Tibial artery (tissue), 4 donors: ENCODE measurements around the gene LTBP3.

Source experiments
- DNase-seq, 2 donors: peaks; one replicate each; pipeline ENCODE4 v3.0.0-alpha.2; 2019
- H3K27ac ChIP-seq, 2 donors: fragments of 200-600 bp; sonication (generic) in 1 of 2; 1 replicate in 1 of 2; 2 replicates in 1 of 2; pipeline ENCODE4 v1.5.1; 2018 to 2019; ENCODE audit warnings: mild to moderate bottlenecking in 1 of 2
- H3K27me3 ChIP-seq, 2 donors: fragments of 200-600 bp; sonication (generic) in 1 of 2; one replicate each; pipeline versions ENCODE4 v1.5.1 to v1.6.0; 2016 to 2019
- H3K36me3 ChIP-seq, 3 donors: fragments of 200-600 bp; sonication (generic) in 2 of 3; one replicate each; pipeline ENCODE4 v1.5.1; 2016 to 2019; ENCODE audit warnings: mild to moderate bottlenecking in 2 of 3
- H3K4me1 ChIP-seq, 4 donors: fragments of 200-600 bp; sonication (generic) in 2 of 4; 1 replicate in 3 of 4; 2 replicates in 1 of 4; pipeline ENCODE4 v1.5.1; 2016 to 2019
- H3K4me3 ChIP-seq, 2 donors: fragments of 200-600 bp; sonication (generic) in 1 of 2; 1 replicate in 1 of 2; 2 replicates in 1 of 2; pipeline ENCODE4 v1.5.1; 2018 to 2019; ENCODE audit warnings: mild to moderate bottlenecking in 2 of 2
- H3K9me3 ChIP-seq, 3 donors: fragments of 200-600 bp; sonication (generic) in 1 of 3; one replicate each; pipeline ENCODE4 v1.5.1; 2016 to 2019
- CTCF ChIP-seq, 2 experiments: fragments of 200-600 bp in 1 of 2; fragments of 450-650 bp in 1 of 2; IDR thresholded peaks; one replicate each; pipeline ENCODE4 v1.5.1; 2017 to 2019; ENCODE audit warnings: antibody characterized with exemption in 2 of 2, mild to moderate bottlenecking in 1 of 2, moderate library complexity in 1 of 2
- intact Hi-C: fragments of 100-400 bp; cut with DNase I; formaldehyde crosslinking; loops from one replicate; pipeline ENCODE4 v1.15.0; 2023; ENCODE audit warnings: low total_unique reads

Gene LTBP3

GRCh38 chr11:65579291-65579690, 21.1 kb upstream of the LTBP3 start:
- TF ChIP-seq CTCF (IDR thresholded peaks at IDR 0.05): no peak
- H3K4me1 ChIP-seq: peaks cover 0 to 49% (median 31%) of the 10 kb centered on the region in 4 donors
- H3K27ac ChIP-seq: peak overlapping the region; percentile 93 to 98
- H3K4me3 ChIP-seq: no peak overlapping the region
- no peaks in the 10 kb centered on the region for H3K27me3 ChIP-seq
- peaks cover 45 to 58% (median 55%) of the 10 kb centered on the region in 3 donors for H3K36me3 ChIP-seq
- intact Hi-C loops: no loop called here
- no peaks in the 10 kb centered on the region for H3K9me3 ChIP-seq
- DNase-seq: no peak

GRCh38 chr11:65578667-65579066, 20.5 kb upstream of the LTBP3 start:
- H3K9me3 ChIP-seq: no peaks in the 10 kb centered on the region
- H3K27me3 ChIP-seq: no peaks in the 10 kb centered on the region
- H3K4me3 ChIP-seq: peak overlapping the region in 1 of 2 donors; percentile 96
- H3K27ac ChIP-seq: peak overlapping the region; percentile 93 to 98
- peaks cover 0 to 53% (median 33%) of the 10 kb centered on the region in 4 donors for H3K4me1 ChIP-seq
- no peak for DNase-seq
- intact Hi-C loops: no loop called here
- H3K36me3 ChIP-seq: peaks cover 39 to 51% (median 49%) of the 10 kb centered on the region in 3 donors
- no peak for TF ChIP-seq CTCF (IDR thresholded peaks at IDR 0.05)

GRCh38 chr11:65578134-65578533, 20.0 kb upstream of the LTBP3 start:
- Histone ChIP-seq H3K4me1 (peaks cover 0 to 58% (median 38%) of the 10 kb centered on the region in 4 donors), H3K36me3 (peaks cover 36 to 46% (median 43%) of the 10 kb centered on the region in 3 donors), H3K4me3 (peak overlapping the region; percentile 94 to 96), H3K9me3 (no peaks in the 10 kb centered on the region), H3K27ac (peak overlapping the region; percentile 93 to 98), H3K27me3 (no peaks in the 10 kb centered on the region)
- intact Hi-C loops: no loop called here
- DNase-seq: no peak
- no peak for TF ChIP-seq CTCF (IDR thresholded peaks at IDR 0.05)

GRCh38 chr11:65577756-65578109, 19.6 kb upstream of the LTBP3 start:
- intact Hi-C loops: no loop called here
- Histone ChIP-seq H3K4me1 (peaks cover 0 to 61% (median 40%) of the 10 kb centered on the region in 4 donors), H3K27ac (peak overlapping the region; percentile 93 to 98), H3K4me3 (peak overlapping the region; percentile 94 to 96), H3K36me3 (peaks cover 36 to 42% (median 41%) of the 10 kb centered on the region in 3 donors), H3K9me3 (no peaks in the 10 kb centered on the region), H3K27me3 (no peaks in the 10 kb centered on the region)
- no peak for TF ChIP-seq CTCF (IDR thresholded peaks at IDR 0.05)
- no peak for DNase-seq

- intact Hi-C loops: no loop called here
- no peak for TF ChIP-seq CTCF (IDR thresholded peaks at IDR 0.05)
- Histone ChIP-seq H3K9me3 (no peaks in the 10 kb centered on the region), H3K4me1 (peaks cover 0 to 63% (median 41%) of the 10 kb centered on the region in 4 donors), H3K36me3 (peaks cover 32 to 41% (median 35%) of the 10 kb centered on the region in 3 donors), H3K4me3 (peak overlapping the region; percentile 94 to 96), H3K27ac (peak overlapping the region; percentile 93 to 98), H3K27me3 (no peaks in the 10 kb centered on the region)
- peak; percentile 80 to 95 for DNase-seq
Observed at GRCh38 chr11:65576867-65577755, 19.0 kb upstream of the LTBP3 start.
